ENCODE measurements around the gene HUS1. TPM values are rescaled to one million over a fixed set of nuclear protein-coding genes. Genes with fewer than 3 reads are reported as not detected.

HUS1 gene
- total RNA-seq, 6 donors from 2014 or later, result 24.2 to 38.8 (median 26.7) TPM

- H3K27ac ChIP-seq, result peak overlapping the region in 3 of 4 donors; percentile 2 to 34 (median 19)
- DNase-seq (no peak), ATAC-seq (ENCODE audit: low FRiP score in 2 of 2) (no peak)
- H3K27me3 ChIP-seq, result no peaks in the 10 kb centered on the region
- H3K9me3 ChIP-seq, result no peaks in the 10 kb centered on the region
- TF ChIP-seq EP300 (IDR thresholded peaks at IDR 0.05) (no peak), POLR2A (IDR thresholded peaks at IDR 0.05) (no peak), POLR2AphosphoS5 (IDR thresholded peaks at IDR 0.05) (no peak)
- TF ChIP-seq, protein P1, sequence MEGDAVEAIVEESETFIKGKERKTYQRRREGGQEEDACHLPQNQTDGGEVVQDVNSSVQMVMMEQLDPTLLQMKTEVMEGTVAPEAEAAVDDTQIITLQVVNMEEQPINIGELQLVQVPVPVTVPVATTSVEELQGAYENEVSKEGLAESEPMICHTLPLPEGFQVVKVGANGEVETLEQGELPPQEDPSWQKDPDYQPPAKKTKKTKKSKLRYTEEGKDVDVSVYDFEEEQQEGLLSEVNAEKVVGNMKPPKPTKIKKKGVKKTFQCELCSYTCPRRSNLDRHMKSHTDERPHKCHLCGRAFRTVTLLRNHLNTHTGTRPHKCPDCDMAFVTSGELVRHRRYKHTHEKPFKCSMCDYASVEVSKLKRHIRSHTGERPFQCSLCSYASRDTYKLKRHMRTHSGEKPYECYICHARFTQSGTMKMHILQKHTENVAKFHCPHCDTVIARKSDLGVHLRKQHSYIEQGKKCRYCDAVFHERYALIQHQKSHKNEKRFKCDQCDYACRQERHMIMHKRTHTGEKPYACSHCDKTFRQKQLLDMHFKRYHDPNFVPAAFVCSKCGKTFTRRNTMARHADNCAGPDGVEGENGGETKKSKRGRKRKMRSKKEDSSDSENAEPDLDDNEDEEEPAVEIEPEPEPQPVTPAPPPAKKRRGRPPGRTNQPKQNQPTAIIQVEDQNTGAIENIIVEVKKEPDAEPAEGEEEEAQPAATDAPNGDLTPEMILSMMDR (IDR thresholded peaks at IDR 0.05), result no peak
- no peaks in the 10 kb centered on the region for H3K36me3 ChIP-seq
- peaks cover 12 to 29% (median 16%) of the 10 kb centered on the region in 4 donors for H3K4me1 ChIP-seq
- H3K4me3 ChIP-seq, result no peak overlapping the region
- WGBS, 2 donors, result 95 to 100% methylated on average over 5 to 7 of the region's 7 CpGs
These were observed 32.1 kb downstream of the HUS1 start for GRCh38 chr7:47947355-47947749.

GRCh38 chr7:47946581-47947354 is 32.6 kb downstream of the HUS1 start:
- Histone ChIP-seq H3K9me3 (no peaks in the 10 kb centered on the region), H3K36me3 (no peaks in the 10 kb centered on the region), H3K4me3 (no peak overlapping the region), H3K27ac (peak overlapping the region in 2 of 4 donors; percentile 31 to 60), H3K4me1 (peaks cover 18 to 34% (median 22%) of the 10 kb centered on the region in 4 donors), H3K27me3 (no peaks in the 10 kb centered on the region)
- TF ChIP-seq, protein P1 (IDR thresholded peaks at IDR 0.05), result no peak
- TF ChIP-seq POLR2AphosphoS5 (IDR thresholded peaks at IDR 0.05) (no peak), EP300 (IDR thresholded peaks at IDR 0.05) (peak in 1 of 4 donors; percentile 50), POLR2A (IDR thresholded peaks at IDR 0.05) (no peak)
- 68 to 72% methylated on average over 7 of the region's 7 CpGs for WGBS, 2 donors
- no peak for DNase-seq
- no peak for ATAC-seq (ENCODE audit: low FRiP score in 2 of 2)

- ATAC-seq (ENCODE audit: low FRiP score in 2 of 2) (peak in 1 of 2 donors; percentile 69), DNase-seq (peak in 1 of 2 donors; percentile 74)
- Histone ChIP-seq H3K9me3 (no peaks in the 10 kb centered on the region), H3K36me3 (no peaks in the 10 kb centered on the region), H3K4me3 (no peak overlapping the region), H3K27ac (peak overlapping the region in 1 of 4 donors; percentile 46), H3K4me1 (peaks cover 18 to 35% (median 26%) of the 10 kb centered on the region in 4 donors), H3K27me3 (no peaks in the 10 kb centered on the region)
- TF ChIP-seq POLR2AphosphoS5 (IDR thresholded peaks at IDR 0.05), result no peak
- TF ChIP-seq, protein P1 (IDR thresholded peaks at IDR 0.05), result peak; percentile 57 to 81 (median 71)
- TF ChIP-seq POLR2A (IDR thresholded peaks at IDR 0.05), result no peak
- TF ChIP-seq EP300 (IDR thresholded peaks at IDR 0.05), result no peak
- 44 to 48% methylated on average over 8 of the region's 8 CpGs for WGBS, 2 donors
These were observed 34.0 kb downstream of the HUS1 start for GRCh38 chr7:47945261-47946015.

- Histone ChIP-seq H3K36me3 (no peaks in the 10 kb centered on the region), H3K4me1 (peaks cover 22 to 32% (median 30%) of the 10 kb centered on the region in 4 donors), H3K27me3 (no peaks in the 10 kb centered on the region), H3K4me3 (no peak overlapping the region), H3K27ac (peak overlapping the region in 1 of 4 donors; percentile 46), H3K9me3 (no peaks in the 10 kb centered on the region)
- TF ChIP-seq, protein P1 (IDR thresholded peaks at IDR 0.05), result no peak
- TF ChIP-seq POLR2AphosphoS5 (IDR thresholded peaks at IDR 0.05), result no peak
- no peak for TF ChIP-seq POLR2A (IDR thresholded peaks at IDR 0.05)
- no peak for TF ChIP-seq EP300 (IDR thresholded peaks at IDR 0.05)
- WGBS, 2 donors, result 79 to 82% methylated on average over 9 to 12 of the region's 12 CpGs
- ATAC-seq (ENCODE audit: low FRiP score in 2 of 2) (no peak), DNase-seq (no peak)
These were observed 34.7 kb downstream of the HUS1 start for GRCh38 chr7:47944536-47945260.

Data from upper lobe of left lung (tissue), 6 donors.